HG02588 (cell line): Measurements from ENCODE around the gene SNX6.
"Not testable (repeated sequence)": the region's sequence is repeated elsewhere in the genome, so short reads cannot be mapped to it uniquely, and the experiment has no call there.

Experiments used
- ATAC-seq: cut with Tn5 transposase; IDR thresholded peaks from one replicate; pipeline ENCODE4 v1.9.1; 2021; ENCODE audit warnings: mild to moderate bottlenecking, moderate library complexity; ENCODE audit not compliant: unreplicated experiment

SNX6 gene

DNA sequence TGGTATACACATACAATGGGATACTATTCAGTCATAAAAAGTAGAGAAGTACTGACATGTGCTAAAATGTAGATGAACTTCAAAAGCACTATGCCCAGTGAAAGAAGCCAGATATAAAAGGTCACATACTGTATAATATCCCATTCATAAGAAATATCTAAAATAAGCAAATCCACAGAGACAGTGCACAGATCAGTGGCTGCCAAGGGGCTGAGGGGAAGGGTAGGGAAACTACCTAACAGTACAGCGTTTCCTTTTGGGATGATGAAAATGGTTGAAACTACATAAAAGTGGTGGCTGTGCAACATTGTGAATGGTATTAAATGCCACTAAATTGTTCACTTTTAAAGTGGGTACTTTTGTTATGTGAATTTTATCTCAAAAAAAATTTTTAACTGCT lies 102.4 kb downstream of the SNX6 start:
- no peak for ATAC-seq

DNA sequence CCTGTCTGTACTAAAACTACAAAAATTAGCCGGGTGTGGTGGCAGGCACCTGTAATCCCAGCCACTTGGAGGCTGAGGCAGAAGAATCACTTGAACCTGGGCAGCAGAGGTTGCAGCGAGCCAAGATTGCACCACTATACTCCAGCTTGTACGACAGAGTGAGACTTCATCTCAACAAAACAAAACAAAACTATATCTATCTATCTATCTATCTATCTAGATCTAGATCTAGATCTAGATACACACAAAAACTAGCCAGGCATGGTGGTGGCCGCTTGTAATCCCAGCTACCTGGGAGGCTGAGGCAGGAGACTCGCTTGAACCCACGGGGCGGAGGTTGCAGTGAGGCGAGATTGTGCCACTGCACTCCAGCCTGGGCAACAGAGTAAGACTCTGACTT lies 105.7 kb downstream of the SNX6 start:
- not testable (repeated sequence) for ATAC-seq

DNA sequence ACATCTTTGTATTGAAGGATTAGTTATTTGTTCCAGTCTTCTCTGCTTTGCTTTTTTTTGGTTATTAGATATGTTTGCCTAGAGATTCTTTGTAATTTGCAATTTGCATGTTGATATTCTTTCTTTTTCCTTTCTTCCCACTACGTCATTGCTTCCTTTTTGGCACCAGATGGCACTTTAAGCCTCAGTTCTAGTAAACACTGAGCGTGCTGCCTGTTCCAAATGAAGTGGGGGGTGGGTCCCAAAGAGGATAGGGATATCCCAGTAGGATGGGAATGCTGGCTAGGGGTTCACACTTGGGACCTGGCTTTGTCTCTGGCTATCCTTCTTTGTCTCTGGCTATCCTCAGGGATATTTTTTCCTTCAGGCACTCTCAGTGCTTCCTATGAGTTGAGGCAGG lies 107.5 kb downstream of the SNX6 start:
- no peak for ATAC-seq

GRCh38 chr14:34521071-34521470 lies 108.9 kb downstream of the SNX6 start:
- ATAC-seq = not testable (repeated sequence)

DNA sequence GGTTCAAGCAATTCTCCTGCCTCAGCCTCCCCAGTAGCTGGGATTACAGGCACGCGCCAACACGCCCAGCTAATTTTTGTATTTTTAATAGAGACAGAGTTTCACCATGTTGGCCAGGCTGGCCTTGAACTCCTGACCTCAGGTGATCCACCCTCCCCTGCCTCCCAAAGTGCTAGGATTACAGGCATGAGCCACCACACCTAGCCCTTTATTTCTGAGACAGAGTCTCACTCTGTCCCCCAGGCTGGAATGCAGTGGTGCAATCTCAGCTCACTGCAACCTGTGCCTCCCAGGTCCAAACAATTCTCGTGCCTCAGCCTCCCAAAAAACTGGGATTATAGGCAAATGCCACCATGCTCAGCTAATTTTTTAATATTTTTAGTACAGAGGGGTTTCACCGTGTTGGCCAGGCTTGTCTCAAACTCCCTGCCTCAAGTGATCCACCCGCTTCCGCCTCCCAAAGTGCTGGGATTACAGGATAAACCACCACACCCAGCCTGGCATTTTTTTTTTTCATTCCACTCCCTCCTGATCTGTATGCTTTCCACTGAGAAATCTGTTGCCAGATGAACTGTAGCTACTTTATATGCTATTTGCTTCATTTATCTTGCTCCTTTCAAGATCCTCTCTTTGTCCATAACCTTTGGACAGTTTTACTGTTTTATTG lies 109.5 kb downstream of the SNX6 start:
- ATAC-seq = not testable (repeated sequence)
